Choroid plexus epithelial cell (primary cell): Measurements from ENCODE around the gene FMNL1.

Experiments
- DNase-seq: peaks from one replicate; pipeline ENCODE4 v3.0.0-alpha.2; 2010; ENCODE audit warnings: low read depth
- H3K4me3 ChIP-seq: 2 replicates; pipeline ENCODE4 v1.5.1; 2011; ENCODE audit warnings: low read depth, mild to moderate bottlenecking, control low read depth, low read length, moderate library complexity
- TF ChIP-seq, protein P1 (sequence below): conservative IDR thresholded peaks from 2 replicates; pipeline ENCODE4 v1.5.1; 2011; ENCODE audit warnings: low read depth, mild to moderate bottlenecking, control low read depth, inconsistent platforms, low read length, moderate library complexity

FMNL1 gene

DNA sequence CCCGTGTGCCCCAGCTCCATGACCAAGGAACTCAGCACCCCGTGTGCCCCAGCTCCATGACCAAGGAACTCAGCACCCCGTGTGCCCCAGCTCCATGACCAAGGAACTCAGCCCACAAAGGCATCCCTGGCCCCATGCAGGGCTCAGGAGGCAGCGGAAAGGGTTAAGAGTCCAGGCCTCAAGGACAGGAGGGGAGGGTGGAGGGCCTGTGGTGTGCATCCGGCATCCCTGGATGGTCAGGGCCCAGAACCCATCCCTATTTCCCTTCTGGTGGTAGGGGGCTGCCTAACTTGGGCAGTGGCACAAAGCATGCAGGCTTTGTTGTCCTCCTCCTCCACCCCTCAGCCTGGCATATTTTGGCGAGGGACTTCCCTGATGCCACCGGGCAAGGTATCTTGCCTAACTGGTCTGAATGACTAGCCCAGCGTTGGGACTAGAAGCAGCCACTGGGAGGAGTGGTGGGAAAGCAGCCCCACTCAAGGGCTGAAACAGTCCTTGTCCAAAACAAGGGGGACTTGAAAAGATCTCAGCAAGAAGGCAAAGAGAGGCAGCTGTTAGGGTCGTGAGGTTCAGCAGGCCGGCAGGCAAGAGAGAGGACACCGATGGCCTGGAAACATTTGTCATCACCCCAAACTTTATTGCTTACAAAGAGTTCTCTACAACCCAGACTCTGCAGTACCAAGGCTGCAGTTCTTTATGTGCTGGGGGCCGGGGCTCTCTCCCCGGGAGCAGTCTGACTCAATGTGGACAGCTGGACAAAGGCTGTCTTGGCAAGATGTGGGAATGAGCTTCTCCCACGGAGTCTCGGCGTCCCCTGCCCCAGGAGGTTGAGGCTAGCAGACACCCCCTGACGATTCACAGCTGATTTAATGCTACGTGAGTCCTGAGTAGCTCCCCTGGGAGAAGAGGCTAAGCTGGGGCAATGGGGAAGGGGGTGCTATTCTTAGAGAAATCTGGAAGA, 41.1 kb downstream of the FMNL1 start:
- peak; percentile 86 for DNase-seq
- no peak overlapping the region for H3K4me3 ChIP-seq
- TF ChIP-seq, protein P1, sequence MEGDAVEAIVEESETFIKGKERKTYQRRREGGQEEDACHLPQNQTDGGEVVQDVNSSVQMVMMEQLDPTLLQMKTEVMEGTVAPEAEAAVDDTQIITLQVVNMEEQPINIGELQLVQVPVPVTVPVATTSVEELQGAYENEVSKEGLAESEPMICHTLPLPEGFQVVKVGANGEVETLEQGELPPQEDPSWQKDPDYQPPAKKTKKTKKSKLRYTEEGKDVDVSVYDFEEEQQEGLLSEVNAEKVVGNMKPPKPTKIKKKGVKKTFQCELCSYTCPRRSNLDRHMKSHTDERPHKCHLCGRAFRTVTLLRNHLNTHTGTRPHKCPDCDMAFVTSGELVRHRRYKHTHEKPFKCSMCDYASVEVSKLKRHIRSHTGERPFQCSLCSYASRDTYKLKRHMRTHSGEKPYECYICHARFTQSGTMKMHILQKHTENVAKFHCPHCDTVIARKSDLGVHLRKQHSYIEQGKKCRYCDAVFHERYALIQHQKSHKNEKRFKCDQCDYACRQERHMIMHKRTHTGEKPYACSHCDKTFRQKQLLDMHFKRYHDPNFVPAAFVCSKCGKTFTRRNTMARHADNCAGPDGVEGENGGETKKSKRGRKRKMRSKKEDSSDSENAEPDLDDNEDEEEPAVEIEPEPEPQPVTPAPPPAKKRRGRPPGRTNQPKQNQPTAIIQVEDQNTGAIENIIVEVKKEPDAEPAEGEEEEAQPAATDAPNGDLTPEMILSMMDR: peak; percentile 43

- DNase-seq: no peak
- H3K4me3 ChIP-seq: no peak overlapping the region
- TF ChIP-seq, protein P1: no peak
Observed at GRCh38 chr17:45263477-45263860, 41.8 kb downstream of the FMNL1 start.

- no peak for DNase-seq
- TF ChIP-seq, protein P1: no peak
- no peak overlapping the region for H3K4me3 ChIP-seq
Observed at GRCh38 chr17:45264430-45264829, 42.7 kb downstream of the FMNL1 start.

DNA sequence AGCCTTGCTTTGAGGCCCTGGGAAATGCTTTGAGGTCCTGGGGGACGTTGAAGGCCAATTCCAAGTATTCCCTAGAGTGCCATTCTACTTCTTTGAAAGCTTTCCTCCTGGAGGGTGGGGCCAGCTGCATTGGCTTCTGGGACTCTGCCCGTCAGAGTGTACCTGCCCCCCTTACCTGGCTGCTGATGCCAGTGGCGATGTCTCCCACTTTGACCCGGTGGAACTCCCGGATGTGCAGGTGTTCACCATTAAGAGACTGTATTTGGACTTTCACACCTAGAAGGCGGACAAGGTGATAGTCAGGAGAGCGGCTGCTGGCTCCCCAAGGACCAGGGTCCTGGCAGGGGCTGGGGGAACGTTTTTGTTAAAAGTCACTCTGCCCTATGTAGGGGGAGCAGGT, 43.3 kb downstream of the FMNL1 start:
- H3K4me3 ChIP-seq: no peak overlapping the region
- DNase-seq: no peak
- TF ChIP-seq, protein P1: no peak

- peak; percentile 72 for DNase-seq
Observed at GRCh38 chr17:45265821-45266220, 44.1 kb downstream of the FMNL1 start.

GRCh38 chr17:45266372-45266926, 44.8 kb downstream of the FMNL1 start:
- no peak for DNase-seq
- TF ChIP-seq, protein P1: no peak

More at GRCh38 chr17:45265821-45266220, 44.1 kb downstream of the FMNL1 start:
- TF ChIP-seq, protein P1: no peak
- no peak overlapping the region for H3K4me3 ChIP-seq

More at GRCh38 chr17:45266372-45266926, 44.8 kb downstream of the FMNL1 start:
- H3K4me3 ChIP-seq: no peak overlapping the region
